Measurements from ENCODE around the gene PKMYT1.

Gene PKMYT1

DNA sequence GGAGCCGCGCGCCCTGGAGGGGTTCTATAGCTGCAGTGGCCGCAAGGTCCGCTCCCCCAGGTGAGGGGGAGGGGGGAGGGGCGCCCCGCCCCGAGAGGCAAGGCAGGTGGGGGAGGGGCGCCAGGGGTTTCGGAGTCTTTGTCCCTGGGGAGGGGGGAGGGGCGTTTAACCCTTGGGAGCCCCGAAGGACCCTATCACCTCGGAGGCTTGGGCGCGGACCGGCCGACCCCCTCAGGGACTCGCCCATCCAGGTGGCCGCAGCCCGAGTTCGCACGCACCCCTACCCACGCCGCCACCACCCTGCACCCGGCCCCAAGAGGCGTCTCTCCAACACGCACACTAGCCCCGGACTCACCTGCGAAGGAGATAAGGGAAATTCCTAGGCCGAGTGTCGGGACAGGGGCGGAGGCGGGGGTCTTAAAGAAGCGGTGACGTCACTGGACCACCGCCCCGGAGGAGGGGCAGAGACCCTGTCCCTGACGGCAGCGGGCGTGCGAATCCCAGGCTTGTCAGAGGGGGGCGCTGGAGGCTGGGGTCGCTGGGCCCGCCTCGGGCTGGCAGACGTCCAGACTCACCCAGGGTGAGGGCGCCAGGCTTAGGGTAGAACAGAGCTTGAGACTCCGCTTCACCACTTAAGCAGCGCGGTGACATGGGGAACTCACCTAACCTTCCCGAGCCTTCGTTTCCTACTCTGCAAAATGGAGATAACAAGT, 37.7 kb upstream of the PKMYT1 start, which contains the start of gene CLDN6:
CLDN6 (minus strand) TSS at position 390 of the 713 bp plus-strand sequence. CDS start 2,162 bp downstream, outside the sequence.
- no peak for FAIRE-seq

DNA sequence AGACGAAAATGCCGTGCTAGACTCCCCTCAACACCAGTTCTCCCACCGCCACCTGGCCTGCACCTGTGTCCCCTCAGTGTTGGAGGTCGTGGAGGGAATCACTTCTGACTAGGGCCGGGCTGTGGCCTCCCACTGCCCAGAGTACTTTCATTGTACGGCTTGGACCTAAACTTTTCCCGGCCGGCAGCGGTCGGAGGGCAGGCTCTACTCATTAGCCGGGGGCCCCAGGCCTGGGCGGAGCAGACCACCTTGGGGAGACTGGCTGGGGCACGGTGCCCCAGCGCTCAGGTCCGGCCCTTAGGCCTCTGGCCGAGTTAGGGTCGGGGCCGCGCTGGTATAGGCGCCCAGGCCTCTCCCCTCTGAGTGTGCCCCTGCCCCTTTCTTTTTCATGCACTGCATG, 37.1 kb upstream of the PKMYT1 start:
- no peak for FAIRE-seq

DNA sequence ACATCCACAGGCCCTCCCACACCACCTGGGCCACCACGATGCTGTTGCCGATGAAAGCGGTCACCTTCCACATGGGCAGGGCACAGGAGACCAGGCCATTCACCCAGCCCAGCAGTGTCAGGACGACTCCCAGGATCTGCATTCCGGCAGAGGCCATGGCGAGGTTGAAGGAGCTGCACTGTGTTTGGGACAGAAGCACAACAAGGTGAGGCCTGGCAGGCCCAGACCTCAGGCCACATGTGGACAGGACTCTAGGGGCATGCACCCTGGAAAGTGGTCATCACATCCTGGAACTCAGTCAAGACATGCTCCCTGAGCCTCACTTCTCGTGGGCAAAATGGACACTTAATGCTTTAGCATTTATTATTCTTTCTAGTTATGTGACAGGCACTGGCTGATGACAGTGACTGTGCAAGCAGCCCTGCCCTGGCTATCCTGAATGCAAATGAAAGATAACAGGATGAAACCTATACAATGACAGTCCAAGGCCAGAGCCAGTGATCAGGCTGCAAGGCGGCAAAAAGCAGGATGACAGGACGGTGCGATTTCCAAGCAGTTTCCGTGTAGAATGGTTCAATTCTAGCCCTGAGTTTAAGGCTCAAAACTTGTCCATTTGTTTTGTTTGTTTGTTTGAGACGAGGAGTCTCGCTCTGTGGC, 35.7 kb upstream of the PKMYT1 start:
- FAIRE-seq = no peak

DNA sequence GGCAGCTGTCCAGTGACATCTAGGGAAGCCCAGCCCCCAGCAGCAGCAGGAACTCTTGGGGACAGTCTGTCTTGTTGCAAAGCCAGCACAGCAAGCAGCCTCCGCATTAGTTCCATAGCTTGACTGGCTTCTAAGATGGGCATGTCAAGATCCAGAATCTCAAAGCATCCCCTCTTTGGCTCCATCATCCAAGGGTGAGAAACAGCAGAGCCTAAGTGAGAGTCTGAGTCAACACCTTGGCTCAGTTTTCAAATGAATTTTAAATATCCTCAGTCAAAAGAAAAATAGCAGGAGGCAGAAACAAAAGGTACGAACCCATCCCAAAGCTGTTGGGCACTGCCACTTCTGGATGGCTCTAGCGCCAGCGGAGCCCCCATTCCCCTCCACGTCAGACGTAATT, 34.7 kb upstream of the PKMYT1 start:
- no peak for FAIRE-seq

DNA sequence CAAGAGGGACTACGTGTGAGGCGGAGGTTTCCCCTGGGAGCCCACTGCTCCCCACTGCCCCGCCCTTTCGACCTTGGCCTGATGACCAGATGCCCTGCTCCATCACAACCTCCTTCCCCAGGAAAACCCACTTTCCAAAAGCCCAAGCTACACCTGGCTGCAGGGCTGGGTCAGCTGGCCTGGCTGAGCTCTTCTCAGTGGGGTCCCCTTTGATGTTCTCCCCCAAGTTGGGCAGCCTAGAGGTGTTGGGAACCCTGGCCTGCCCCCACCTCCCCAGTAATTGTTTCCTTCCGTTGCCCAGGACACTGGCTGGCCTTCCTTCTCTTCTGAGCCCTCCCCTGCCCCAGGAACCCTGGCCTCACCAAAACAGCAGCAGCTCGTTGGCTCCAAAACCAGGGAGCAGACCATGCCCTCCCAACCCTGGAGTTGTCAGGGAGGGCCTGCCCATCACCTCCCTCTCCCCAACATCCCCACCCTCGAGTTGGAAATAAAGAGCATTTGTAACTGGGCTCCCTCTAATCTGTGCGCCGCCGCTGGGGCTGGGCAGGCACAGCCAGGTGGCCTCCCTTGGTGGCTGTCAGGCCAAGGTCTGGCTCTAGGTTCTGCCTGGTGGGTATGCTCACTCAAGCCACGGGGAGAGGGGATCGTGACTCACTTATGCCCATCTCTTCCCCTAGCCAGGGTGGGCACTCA, 33.9 kb upstream of the PKMYT1 start:
- FAIRE-seq = no peak

DNA sequence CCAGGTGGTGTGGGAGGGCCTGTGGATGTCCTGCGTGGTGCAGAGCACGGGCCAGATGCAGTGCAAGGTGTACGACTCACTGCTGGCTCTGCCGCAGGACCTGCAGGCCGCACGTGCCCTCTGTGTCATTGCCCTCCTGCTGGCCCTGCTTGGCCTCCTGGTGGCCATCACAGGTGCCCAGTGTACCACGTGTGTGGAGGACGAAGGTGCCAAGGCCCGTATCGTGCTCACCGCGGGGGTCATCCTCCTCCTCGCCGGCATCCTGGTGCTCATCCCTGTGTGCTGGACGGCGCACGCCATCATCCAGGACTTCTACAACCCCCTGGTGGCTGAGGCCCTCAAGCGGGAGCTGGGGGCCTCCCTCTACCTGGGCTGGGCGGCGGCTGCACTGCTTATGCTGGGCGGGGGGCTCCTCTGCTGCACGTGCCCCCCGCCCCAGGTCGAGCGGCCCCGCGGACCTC, 33.3 kb upstream of the PKMYT1 start:
- FAIRE-seq = no peak

DNA sequence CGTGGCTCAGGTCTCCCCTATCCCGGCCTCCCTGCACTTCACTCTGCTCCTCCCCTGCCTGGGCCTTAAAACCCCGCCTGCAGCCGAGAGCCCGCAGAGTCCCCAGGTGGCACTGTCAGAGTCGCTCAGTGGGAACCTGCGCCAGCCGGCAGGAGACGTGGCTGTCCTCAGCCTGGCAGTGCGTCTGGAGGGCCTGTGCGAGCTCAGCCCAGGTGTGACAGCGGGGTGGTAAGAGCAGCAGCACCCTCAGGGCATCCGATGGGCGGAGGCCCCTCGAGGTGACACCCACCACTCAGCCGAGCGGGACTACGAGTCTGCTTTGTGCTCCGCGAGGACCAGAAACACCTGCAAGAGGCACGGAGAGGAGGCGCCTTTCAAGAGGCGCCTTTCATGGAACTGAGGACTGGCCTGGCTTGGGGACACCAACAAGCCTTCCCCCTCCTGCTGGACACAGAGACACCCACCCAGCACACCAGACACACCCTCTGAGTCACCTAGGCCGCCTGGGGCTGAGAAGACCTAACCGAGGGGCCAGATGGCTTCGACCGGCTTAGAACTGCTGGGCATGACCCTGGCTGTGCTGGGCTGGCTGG, 32.7 kb upstream of the PKMYT1 start, which contains the start of gene CLDN9:
CLDN9 (plus strand) TSS at position 96 of the 593 bp plus-strand sequence; CDS start at position 536, 440 bp downstream.
- FAIRE-seq = no peak

DNA sequence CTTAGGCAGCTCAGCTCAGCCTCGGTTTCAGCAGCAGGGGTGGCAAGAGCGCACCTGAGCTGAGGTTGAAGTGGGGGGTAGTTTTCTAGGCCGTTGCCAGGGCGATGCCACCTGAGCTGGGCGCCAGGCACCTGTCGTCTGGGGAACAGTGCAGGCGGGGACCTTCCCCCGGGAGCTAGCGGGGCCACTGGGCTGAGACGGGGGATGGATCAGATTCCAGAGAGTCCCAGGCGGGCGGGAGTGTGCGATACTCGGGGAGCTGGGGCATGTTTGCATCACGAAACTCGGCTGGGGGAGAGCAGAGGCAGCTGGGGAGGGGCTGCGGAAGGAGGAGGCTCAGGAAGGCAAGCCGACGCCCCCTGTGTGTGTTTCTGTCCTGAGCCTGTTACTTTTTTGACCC, 32.0 kb upstream of the PKMYT1 start:
- no peak for FAIRE-seq

DNA sequence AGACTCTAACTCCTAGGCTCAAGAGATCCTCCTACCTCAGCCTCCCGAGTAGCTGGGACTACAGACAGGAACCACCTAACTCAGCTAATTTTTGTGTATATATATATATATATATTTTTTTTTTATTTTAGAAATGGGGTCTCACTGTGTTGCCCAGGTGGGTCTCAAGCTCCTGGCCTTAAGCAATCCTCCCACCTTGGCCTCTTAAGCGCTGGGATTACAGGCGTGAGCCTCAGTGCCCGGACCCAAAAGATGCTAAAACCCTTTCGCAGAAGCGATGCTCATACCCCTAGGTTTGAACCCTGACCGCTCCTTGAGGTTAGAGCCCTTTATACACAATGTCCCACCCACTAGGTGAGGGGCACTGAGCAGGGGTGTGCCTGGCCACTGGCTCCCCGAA, 30.3 kb upstream of the PKMYT1 start:
- no peak for FAIRE-seq

DNA sequence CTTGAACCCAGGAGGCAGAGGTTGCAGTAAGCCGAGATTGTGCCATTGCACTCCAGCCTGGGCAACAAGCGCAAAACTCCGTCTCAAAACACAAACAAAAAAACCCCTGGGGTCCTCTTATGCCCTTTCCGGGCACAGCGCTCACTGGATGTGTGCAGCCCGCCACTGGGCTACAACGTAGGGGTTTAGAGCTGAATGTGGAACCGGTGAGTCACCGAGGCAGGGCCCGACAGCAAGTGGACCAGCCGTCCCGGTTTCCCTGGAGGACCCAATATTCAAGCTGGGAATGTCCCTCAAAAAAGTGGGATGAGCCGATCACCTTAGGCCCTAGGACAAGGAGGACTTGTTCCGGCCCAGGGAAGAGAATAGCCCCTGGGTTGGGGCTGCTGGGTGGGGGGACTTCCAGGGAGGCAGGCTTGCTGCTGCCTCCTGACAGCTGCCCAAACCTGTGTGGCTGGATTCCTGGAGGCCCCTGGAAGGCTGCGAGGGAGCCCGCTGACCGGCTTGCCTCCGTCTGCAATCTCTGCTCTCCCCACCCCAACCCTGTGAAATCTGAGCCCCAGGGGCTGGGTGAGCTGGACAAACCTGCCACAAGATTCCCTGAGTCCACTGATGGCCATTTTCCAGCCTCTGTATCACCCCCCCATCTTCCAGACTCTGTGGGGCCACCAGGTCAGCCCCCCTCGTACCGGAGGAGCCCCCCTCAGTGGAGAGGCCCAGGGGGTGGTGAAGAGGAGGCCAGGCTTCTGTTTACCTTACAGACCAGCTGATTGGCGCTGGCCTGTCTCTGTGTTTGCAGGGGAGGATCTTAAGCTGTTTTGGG, 29.5 kb upstream of the PKMYT1 start:
- FAIRE-seq = no peak

DNA sequence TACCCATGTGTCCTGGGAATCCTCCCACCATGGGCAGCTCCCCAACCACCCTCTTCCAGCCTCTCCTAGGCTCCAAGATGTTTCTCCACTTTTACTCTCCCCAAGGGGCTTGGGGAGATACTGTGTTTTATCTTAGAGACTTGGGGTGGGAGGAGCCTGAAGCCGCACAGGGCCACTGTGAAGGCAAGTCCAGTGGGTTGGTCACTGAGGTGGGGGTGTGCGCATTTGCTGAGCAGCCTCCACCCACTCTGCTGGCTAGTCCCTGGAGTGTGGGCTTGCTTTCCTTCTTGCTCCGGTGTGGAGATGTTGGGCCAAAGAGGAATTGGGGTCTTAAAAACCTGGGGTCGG, 28.4 kb upstream of the PKMYT1 start:
- FAIRE-seq = no peak

DNA sequence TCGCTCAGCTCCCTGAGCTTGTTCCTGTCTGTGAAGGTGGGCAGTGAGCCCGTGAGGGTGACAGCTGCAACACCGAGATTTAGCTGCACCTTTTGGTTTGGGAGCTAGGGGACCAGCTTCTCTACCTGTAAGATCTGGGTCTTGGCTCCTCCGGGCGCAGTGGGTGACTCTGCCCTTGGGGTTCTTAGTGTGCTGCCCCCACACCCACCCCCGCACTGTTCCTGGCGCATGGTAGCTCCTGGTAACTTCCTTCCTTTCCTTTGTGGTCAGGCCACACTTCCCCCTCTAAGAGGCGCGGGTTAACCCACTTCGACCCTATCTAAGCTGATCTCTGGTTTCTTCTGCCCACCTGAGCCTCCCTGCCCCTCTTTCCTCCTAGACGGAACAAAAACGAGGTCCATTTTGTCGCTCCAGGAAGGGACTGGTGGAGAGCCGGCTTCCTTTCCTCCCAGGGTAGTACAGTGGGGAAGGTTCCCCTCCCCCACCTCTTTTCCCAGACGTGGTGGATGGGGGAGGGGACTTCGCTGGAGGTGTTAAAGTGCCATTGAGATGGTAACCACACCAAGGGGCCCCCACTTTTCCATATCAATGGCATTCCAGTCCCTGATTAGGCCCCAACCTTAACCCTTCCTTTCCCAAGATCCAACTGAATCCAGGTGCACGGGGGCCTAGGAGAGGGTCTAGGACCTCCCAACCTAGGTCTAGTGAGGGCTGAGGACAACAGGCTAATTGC, 27.9 kb upstream of the PKMYT1 start:
- no peak for FAIRE-seq

DNA sequence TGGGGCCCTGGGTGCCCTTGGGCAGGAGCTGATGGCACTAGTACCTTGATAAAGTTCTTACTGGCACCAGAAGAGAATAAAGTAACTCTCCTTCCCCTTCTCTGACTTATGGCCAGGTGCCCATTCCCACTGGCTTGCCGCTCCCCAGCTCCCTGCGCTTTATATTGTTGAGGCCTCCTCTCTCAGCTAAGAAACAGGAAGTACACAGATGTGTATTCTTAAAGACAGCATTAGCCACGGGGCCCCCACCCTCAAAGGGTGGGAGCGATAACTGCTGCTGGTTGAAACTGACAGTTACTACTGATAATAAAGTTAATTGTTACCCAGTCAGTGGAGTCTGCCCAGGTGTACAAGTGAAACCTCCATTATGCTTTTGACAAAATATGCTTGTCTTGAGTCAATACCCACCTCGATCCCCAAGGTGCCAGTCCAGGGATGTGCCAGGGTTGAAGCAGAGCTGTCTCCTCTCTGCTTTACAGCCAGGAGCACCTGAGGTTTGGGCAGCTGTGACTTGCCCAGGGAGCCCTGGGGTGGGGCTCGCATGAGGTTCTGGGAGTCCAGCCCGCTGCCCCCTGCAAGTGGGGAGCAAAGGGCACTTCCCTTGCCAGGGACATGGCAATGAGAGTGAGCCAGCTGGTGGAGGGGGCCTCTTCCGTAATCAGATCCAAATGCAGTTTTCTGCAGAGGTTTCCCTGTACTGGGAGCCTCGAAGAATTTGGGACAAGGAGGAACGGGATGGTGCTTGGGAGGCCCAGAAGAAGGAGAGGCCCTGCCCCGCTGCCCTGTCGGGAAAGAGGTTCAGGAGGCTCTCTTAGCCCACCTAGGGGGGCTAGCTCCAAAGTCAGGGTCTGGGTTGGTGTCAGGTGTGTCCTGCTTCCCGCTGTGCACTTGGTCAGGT, 27.1 kb upstream of the PKMYT1 start:
- FAIRE-seq = no peak

DNA sequence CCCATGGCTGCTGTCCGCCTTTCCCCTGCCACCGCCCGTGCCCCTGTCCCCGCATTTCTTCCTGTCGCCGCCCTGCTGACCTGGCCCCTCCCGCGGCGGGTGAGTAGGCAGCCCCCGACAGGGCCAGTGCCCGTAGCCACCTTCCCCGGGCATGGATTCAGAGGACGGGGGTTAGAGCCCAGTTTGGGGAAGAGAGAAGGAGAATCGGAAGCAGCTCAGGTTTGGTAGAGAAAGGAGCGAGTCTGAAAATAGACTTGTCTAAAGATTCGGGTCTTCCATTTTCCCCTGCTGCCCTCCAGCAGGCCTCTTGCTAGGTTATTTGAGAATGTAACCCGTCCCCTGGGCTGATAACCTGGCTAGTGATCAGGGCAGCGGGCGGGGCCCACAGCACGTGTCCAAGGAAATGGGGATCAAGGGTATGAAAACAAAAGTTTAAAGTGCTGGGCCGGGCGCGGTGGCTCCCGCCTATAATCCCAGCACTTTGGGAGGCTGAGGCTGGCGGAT, 24.6 kb upstream of the PKMYT1 start:
- no peak for FAIRE-seq

DNA sequence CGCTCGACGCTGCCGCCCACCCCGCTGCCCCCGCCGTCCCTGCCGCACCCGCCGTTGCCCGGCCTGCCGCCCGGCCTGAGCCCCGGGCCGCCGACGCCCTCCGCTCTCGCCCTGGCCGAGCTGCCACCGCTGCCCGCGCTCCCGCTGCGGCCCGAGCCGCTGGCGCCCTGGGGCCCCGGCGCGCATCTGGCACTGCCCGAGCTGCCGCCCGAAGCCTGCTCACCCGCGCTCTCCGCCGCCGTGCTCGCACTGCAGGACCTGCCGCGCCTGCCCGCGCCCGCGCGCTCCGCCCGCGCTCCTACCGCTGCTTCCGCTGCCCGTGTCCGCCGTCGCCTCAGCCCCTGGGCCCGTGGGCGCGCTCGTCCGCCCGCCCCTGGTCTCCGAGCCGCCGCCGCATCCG, 24.1 kb upstream of the PKMYT1 start:
- FAIRE-seq = no peak

DNA sequence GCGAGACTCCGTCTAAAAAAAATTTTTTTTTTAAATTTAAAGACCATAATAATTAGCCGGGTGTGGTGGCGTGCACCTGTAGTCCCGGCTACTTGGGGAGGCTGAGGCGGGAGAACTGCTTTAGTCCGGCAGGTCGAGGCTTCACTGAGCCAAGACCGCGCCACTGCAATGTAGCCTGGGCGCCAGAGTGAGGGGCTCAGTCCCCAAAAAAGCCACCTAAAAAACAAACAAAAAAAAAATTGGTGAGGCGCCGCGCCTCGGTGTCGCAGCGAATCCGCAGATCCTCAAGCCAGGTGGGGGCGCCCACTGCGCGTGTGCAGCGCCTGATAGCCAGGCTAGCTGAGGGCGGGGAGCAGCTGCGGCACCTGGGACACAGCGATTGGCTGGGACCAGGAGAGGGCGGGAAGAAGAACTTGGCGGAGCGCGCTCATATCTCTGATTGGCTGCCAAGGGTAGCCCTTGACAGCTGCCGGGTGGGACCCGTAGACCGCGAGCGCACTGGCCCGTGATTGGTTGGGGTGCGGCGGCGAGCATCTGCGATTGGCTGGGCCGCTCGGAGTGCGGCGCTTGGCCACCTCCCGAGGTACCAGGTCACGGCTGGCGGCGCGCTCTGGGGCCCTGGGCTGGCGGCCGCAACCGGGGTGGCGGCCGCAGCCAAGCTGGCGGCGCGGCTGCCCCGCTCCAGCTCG, 23.5 kb upstream of the PKMYT1 start:
- no peak for FAIRE-seq

DNA sequence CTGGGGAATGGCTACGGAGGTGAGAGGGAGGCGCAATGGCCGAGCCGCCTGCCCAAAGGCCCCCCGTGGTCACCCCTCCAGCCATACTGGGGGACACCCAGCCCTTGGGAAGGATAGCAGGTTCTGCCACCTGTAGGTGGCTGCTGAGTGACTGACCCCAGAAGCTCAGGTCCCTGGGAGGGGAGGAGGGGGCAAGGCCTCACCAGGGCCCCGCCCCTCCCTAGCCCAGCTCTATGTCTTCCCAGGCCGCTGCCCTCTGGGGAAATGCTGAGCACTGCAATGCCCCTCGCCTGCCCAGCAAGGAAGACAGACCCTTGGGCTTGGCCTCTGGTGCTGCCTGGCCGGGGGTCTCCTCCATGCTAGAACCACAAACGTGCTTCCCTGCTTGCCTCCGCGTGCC, 21.1 kb upstream of the PKMYT1 start:
- no peak for FAIRE-seq

DNA sequence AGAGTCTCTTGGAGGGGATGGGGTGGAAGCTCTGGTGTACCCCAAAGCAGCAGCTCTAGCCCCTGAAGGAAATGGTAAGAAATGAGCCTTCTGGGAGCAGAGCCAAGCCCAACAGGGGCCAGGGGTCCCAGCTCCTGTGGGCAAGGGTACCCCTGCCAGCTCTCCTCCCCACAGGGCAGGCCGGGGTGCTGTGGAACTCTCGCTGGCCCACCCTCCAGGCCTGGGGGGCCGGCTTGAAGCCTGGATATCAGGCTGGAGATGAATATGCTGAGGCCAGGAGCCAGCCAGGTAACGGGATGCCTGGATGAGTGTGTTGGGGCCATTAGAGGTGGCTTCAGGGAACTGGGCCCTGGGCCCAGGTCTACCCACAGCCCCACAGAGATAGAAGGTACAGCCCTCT, 20.3 kb upstream of the PKMYT1 start:
- FAIRE-seq = no peak

DNA sequence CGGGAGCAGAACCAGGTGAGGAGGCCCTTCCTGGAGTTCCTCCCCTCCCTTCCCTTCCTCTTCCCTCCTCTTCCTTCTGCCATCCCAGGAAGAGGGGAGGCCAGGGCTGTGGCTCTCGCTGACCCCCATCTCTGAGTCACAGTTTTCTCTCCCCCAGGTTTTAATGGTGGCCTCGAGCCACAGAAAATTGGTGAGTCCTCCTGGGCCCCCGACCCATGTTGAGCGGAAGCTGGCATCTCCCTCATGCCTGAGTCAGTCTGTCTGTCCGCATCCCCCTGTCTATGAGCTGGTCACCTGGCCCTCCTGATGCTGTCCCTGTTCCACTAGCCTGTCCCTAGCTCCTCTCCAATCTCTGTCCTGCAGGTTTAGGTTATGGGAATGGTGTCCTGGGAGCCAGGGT, 19.7 kb upstream of the PKMYT1 start:
- no peak for FAIRE-seq

DNA sequence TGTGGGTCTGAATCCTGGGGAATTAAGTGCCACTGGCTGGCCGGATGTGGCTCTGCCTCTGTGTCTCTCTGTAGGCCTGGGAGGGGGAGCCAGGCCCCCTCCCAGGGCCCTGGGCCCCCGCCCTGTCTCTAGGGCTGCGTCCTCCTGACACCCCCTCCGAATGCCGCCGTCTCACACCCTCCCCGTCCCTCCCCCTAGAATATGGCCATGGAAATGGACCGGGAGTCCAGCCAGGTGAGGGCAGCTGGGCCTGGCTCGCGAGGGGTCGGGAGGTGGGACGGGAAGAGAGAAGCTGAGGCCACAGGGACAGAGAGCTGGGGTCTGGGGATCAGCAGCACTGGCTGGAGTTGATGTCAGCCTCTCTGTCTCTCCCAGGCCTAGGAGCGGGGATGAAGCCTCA, 16.1 kb upstream of the PKMYT1 start:
- no peak for FAIRE-seq
